ENCODE data around the gene MAP3K14.

- TF ChIP-seq CTCF (conservative IDR thresholded peaks at IDR 0.05; ENCODE audit: low read depth, low read length) (no peak), EZH2phosphoT487 (IDR thresholded peaks at IDR 0.05; ENCODE audit: borderline replicate concordance, low read length) (no peak)
Measured at GRCh38 chr17:45306094-45306493, 10.7 kb downstream of the MAP3K14 start.
